Osteoblast (primary cell): ENCODE results near the gene ABLIM2. TPM values are rescaled to one million over a fixed set of nuclear protein-coding genes. Genes with fewer than 3 reads are reported as not detected.
A peak's percentile ranks its signal among the peaks of the same experiment; 100 is the strongest.

Experiments used
- DNase-seq: peaks from one replicate; pipeline ENCODE4 v3.0.0; 2011; ENCODE audit warnings: low spot score, mixed read lengths; ENCODE audit not compliant: insufficient read length; ENCODE audit errors: missing footprints
- H2AFZ ChIP-seq: 2 replicates; pipeline ENCODE4 v1.6.0; 2011; ENCODE audit warnings: mild to moderate bottlenecking, low read length
- H3K27ac ChIP-seq: 2 replicates; pipeline ENCODE4 v1.5.1; 2011; ENCODE audit warnings: mild to moderate bottlenecking, low read depth, low read length, moderate library complexity
- H3K27me3 ChIP-seq: 2 replicates; pipeline ENCODE4 v1.6.0; 2012; ENCODE audit warnings: mild to moderate bottlenecking, control low read depth, inconsistent platforms, low read length, moderate library complexity; ENCODE audit not compliant: insufficient read depth
- H3K36me3 ChIP-seq: 2 replicates; pipeline ENCODE4 v1.5.1; 2011; ENCODE audit warnings: mild to moderate bottlenecking, low read length, control low read depth, moderate library complexity; ENCODE audit not compliant: insufficient read depth
- H3K4me1 ChIP-seq: 2 replicates; pipeline ENCODE4 v1.5.1; 2011; ENCODE audit warnings: mild to moderate bottlenecking, low read length, control low read depth, moderate library complexity; ENCODE audit not compliant: insufficient read depth
- H3K4me2 ChIP-seq: 2 replicates; pipeline ENCODE4 v1.6.0; 2011; ENCODE audit warnings: mild to moderate bottlenecking, low read length; ENCODE audit not compliant: insufficient read depth
- H3K4me3 ChIP-seq: fragments of 200-600 bp; sonication (generic); 3 replicates; pipeline ENCODE4 v1.5.1; 2012; ENCODE audit warnings: mild to moderate bottlenecking, low read length, inconsistent platforms; ENCODE audit not compliant: insufficient read depth
- H3K79me2 ChIP-seq: 2 replicates; pipeline ENCODE4 v1.6.0; 2012; ENCODE audit warnings: mild to moderate bottlenecking, low read length, control low read depth, inconsistent platforms; ENCODE audit not compliant: insufficient read depth
- H3K9me3 ChIP-seq: 2 replicates; pipeline ENCODE4 v1.5.1; 2011; ENCODE audit warnings: low read depth, low read length, control low read depth
- H4K20me1 ChIP-seq: 2 replicates; pipeline ENCODE4 v1.6.0; 2012; ENCODE audit warnings: mild to moderate bottlenecking, low read length, control low read depth; ENCODE audit not compliant: insufficient read depth
- total RNA-seq: library from RNA; depleted of rRNA; stranded (reverse); fragments of >200 nt; gene quantifications from 2 replicates; pipeline ENCODE4 v1.2.3, GENCODE V29; 2012
- TF ChIP-seq, protein P1 (sequence below): IDR thresholded peaks from 2 replicates; pipeline ENCODE4 v1.5.1; 2011; ENCODE audit warnings: mild to moderate bottlenecking, low read depth, low read length, moderate library complexity; ENCODE audit errors: extremely low read depth

Gene ABLIM2
- total RNA-seq, 1 donor: 0.36 TPM

DNA sequence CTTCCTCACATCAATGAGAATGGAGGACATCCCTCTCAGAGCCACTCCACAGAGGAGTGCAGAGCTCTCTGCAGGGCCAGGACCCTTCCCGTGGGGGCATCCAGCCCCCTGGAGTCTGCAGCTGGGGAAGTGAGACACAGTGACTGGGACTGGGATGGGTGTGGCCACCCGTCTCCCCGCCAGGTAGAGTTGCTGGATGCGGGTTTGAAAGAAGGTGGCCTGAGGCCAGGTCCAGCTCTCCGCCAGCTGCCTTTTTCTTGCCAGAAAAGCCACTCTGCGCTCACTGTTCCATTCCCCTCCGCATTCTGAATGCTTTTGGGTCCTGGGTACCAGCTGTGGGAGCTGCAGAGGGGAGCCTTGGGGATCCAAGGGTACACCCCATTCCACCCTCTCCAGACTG, 82.6 kb downstream of the ABLIM2 start:
- Histone ChIP-seq H3K36me3 (no peaks in the 10 kb centered on the region), H3K4me1 (no peaks in the 10 kb centered on the region), H3K27ac (no peak overlapping the region), H3K4me3 (no peak overlapping the region), H3K79me2 (no peaks in the 10 kb centered on the region), H3K27me3 (peaks cover 41% of the 10 kb centered on the region), H4K20me1 (no peaks in the 10 kb centered on the region), H3K4me2 (no peak overlapping the region), H2AFZ (no peak overlapping the region), H3K9me3 (no peaks in the 10 kb centered on the region)
- DNase-seq: peak; percentile 65
- TF ChIP-seq, protein P1, sequence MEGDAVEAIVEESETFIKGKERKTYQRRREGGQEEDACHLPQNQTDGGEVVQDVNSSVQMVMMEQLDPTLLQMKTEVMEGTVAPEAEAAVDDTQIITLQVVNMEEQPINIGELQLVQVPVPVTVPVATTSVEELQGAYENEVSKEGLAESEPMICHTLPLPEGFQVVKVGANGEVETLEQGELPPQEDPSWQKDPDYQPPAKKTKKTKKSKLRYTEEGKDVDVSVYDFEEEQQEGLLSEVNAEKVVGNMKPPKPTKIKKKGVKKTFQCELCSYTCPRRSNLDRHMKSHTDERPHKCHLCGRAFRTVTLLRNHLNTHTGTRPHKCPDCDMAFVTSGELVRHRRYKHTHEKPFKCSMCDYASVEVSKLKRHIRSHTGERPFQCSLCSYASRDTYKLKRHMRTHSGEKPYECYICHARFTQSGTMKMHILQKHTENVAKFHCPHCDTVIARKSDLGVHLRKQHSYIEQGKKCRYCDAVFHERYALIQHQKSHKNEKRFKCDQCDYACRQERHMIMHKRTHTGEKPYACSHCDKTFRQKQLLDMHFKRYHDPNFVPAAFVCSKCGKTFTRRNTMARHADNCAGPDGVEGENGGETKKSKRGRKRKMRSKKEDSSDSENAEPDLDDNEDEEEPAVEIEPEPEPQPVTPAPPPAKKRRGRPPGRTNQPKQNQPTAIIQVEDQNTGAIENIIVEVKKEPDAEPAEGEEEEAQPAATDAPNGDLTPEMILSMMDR: no peak

DNA sequence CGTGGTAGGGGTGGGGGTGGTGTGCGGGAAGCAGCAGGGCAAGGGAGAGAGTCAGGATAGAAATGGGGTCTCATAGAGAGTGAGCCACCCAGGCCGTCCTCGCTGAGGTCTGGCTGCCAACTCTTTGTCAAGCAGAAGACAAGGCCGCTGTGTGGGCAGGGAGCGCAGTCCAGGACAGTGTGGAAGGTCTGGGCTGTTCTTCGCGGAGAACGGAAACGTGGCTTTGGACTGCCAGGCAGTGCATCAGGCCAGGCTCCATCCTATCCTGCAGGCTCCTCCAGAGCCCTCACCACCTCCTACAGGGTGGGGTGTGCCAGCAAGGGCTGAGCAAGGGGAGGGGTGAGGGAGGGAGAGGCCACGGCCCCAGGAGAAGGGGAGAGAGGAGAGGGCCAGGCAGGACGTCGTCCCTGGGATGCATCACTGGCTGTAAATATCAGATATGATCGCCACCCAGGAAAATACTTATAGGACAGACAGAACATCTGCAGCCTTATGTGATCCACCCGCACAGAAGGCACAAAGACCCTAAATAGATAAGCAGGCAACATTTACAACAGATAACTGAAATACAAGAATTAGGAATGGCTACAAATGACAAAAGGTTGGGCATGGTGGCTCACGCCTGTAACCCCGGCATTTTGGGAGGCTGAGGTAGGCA, 85.3 kb downstream of the ABLIM2 start:
- no peak overlapping the region for H3K27ac ChIP-seq

DNA sequence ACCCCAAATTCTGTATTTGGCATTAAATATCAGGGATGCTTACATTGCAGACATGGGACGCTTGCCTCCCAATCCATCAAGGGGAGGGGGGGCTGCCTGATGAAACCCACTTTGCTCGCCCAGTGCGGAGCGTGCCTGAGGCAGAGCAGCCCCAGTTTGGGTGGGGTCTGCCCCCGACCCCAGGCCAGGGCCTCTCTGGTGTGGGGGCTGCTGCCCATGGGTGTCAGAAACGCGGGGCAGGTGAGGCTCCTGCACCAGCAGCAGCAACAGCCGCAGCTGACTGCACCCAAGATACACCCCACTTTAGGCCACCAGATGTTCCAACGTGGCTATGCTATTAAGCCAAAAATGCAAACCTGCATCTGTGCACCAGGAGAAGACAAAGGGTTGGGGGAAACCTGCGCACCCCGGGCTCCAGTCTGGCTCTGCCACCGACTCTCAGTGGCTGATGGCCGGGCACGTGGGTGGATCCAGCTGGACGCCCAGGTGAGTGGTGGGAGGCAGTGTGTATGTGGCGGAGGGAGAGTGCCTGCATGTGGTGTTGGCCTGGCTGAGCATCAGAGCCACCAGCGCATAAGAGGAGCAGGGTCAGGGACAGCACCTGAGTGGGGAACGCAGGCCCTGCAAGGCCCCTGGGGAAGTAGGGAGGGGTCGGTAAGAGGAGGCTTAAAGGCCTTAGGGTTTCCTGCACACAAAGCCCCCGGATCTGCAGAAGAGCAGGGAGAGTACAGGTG, 86.2 kb downstream of the ABLIM2 start:
- peaks cover 48% of the 10 kb centered on the region for H3K27me3 ChIP-seq
- no peaks in the 10 kb centered on the region for H3K9me3 ChIP-seq

More for the DNA sequence above, 85.3 kb downstream of the ABLIM2 start:
- H3K79me2 ChIP-seq: no peaks in the 10 kb centered on the region
- no peaks in the 10 kb centered on the region for H3K4me1 ChIP-seq
- peak; percentile 78 for DNase-seq
- H3K9me3 ChIP-seq: no peaks in the 10 kb centered on the region
- no peaks in the 10 kb centered on the region for H3K36me3 ChIP-seq
- H3K27me3 ChIP-seq: peaks cover 49% of the 10 kb centered on the region
- TF ChIP-seq, protein P1: no peak
- no peaks in the 10 kb centered on the region for H4K20me1 ChIP-seq
- no peak overlapping the region for H3K4me2 ChIP-seq
- no peak overlapping the region for H2AFZ ChIP-seq
- no peak overlapping the region for H3K4me3 ChIP-seq

DNA sequence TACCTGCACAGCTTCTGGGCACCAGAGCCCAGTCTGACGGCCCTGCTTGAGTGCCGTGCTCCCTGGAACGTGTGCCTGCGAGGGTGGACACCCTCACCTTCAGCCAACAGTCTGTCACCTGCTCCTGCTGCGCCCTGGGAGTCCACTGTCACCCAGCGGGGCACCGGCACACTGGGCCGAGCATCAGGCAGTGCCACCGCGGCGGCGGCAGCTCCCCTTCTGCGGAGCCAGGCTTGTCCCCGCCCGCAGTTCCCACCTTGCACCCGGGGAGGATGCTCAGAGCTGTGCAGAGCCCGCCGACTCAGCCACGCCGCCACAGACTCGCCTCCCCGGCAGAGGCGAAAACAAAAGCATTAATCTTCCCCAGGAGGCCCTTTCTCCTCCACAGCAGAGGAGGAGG, 86.8 kb downstream of the ABLIM2 start:
- Histone ChIP-seq H3K9me3 (no peaks in the 10 kb centered on the region), H3K79me2 (no peaks in the 10 kb centered on the region), H3K27me3 (peaks cover 48% of the 10 kb centered on the region), H3K4me2 (no peak overlapping the region), H3K36me3 (no peaks in the 10 kb centered on the region), H3K4me3 (no peak overlapping the region), H4K20me1 (no peaks in the 10 kb centered on the region), H3K4me1 (no peaks in the 10 kb centered on the region), H3K27ac (no peak overlapping the region), H2AFZ (no peak overlapping the region)
- TF ChIP-seq, protein P1: no peak
- no peak for DNase-seq

More for the DNA sequence above, 86.2 kb downstream of the ABLIM2 start:
- Histone ChIP-seq H3K27ac (no peak overlapping the region), H3K4me2 (no peak overlapping the region), H3K4me1 (no peaks in the 10 kb centered on the region), H3K36me3 (no peaks in the 10 kb centered on the region), H3K4me3 (no peak overlapping the region), H4K20me1 (no peaks in the 10 kb centered on the region), H2AFZ (no peak overlapping the region), H3K79me2 (no peaks in the 10 kb centered on the region)
- TF ChIP-seq, protein P1: no peak
- DNase-seq: no peak
